MM.1S (cell line): ENCODE results near the gene HSBP1L1.

Experiments used
- DNase-seq: peaks from one replicate; pipeline ENCODE4 v3.0.0-alpha.2; 2015
- H2AFZ ChIP-seq: fragments of 300-600 bp; sonication (generic); 2 replicates; pipeline ENCODE4 v1.6.0; 2016; ENCODE audit warnings: antibody characterized with exemption, low read length
- H3F3A ChIP-seq: fragments of 300-600 bp; sonication (generic); 2 replicates; pipeline ENCODE4 v1.6.1; 2016; ENCODE audit warnings: mild to moderate bottlenecking, antibody characterized with exemption, low read length, moderate library complexity, mixed read lengths; ENCODE audit not compliant: insufficient read depth
- H3K27ac ChIP-seq: fragments of 300-600 bp; sonication (generic); 2 replicates; pipeline ENCODE4 v1.5.1; 2016; ENCODE audit warnings: mild to moderate bottlenecking, low read length
- H3K27me3 ChIP-seq: fragments of 300-600 bp; sonication (generic); replicated peaks from 2 replicates; pipeline ENCODE4 v1.6.0; 2016; ENCODE audit warnings: low read length; ENCODE audit not compliant: insufficient read depth
- H3K36me3 ChIP-seq: fragments of 300-600 bp; sonication (generic); replicated peaks from 2 replicates; pipeline ENCODE4 v1.6.1; 2016; ENCODE audit warnings: mild to moderate bottlenecking, low read length, mixed read lengths; ENCODE audit not compliant: insufficient read depth
- H3K4me1 ChIP-seq: fragments of 300-600 bp; sonication (generic); 2 replicates; pipeline ENCODE4 v1.6.1; 2016; ENCODE audit warnings: low read length, mixed read lengths
- H3K4me2 ChIP-seq: fragments of 300-600 bp; sonication (generic); 2 replicates; pipeline ENCODE4 v1.6.0; 2016; ENCODE audit warnings: low read depth, low read length
- H3K4me3 ChIP-seq: fragments of 300-600 bp; sonication (generic); 2 replicates; pipeline ENCODE4 v1.5.1; 2016; ENCODE audit warnings: low read length, mixed read lengths
- H3K79me2 ChIP-seq: fragments of 300-600 bp; sonication (generic); 2 replicates; pipeline ENCODE4 v1.6.1; 2016; ENCODE audit warnings: mixed run types, low read length, mixed read lengths
- H3K9ac ChIP-seq: fragments of 300-600 bp; sonication (generic); 2 replicates; pipeline ENCODE4 v1.6.1; 2016; ENCODE audit warnings: low read length, mixed read lengths
- H3K9me2 ChIP-seq: fragments of 300-600 bp; sonication (generic); replicated peaks from 2 replicates; pipeline ENCODE4 v1.6.1; 2016; ENCODE audit warnings: mild to moderate bottlenecking, low read length, mixed read lengths; ENCODE audit not compliant: insufficient read depth
- H3K9me3 ChIP-seq: fragments of 300-600 bp; sonication (generic); replicated peaks from 2 replicates; pipeline ENCODE4 v1.6.1; 2016; ENCODE audit warnings: mild to moderate bottlenecking, low read length, mixed read lengths; ENCODE audit not compliant: insufficient read depth
- H4K20me1 ChIP-seq: fragments of 300-600 bp; sonication (generic); 2 replicates; pipeline ENCODE4 v1.6.1; 2016; ENCODE audit warnings: mild to moderate bottlenecking, low read length, moderate library complexity, mixed read lengths; ENCODE audit not compliant: insufficient read depth
- EZH2 ChIP-seq: fragments of 300-600 bp; sonication (generic); optimal IDR thresholded peaks from 2 replicates; pipeline ENCODE3; 2017; ENCODE audit warnings: low read depth, mild to moderate bottlenecking, antibody characterized with exemption, low read length, mixed read lengths
- EZH2phosphoT487 ChIP-seq: fragments of 300-600 bp; sonication (generic); IDR thresholded peaks from 2 replicates; pipeline ENCODE4 v1.6.1; 2018; ENCODE audit warnings: antibody characterized with exemption, low read length
- TF ChIP-seq, protein P1 (sequence below): fragments of 300-600 bp; sonication (generic); IDR thresholded peaks from 2 replicates; pipeline ENCODE4 v1.5.1; 2016; ENCODE audit warnings: antibody characterized with exemption, low read length, mixed read lengths

The HSBP1L1 gene

DNA sequence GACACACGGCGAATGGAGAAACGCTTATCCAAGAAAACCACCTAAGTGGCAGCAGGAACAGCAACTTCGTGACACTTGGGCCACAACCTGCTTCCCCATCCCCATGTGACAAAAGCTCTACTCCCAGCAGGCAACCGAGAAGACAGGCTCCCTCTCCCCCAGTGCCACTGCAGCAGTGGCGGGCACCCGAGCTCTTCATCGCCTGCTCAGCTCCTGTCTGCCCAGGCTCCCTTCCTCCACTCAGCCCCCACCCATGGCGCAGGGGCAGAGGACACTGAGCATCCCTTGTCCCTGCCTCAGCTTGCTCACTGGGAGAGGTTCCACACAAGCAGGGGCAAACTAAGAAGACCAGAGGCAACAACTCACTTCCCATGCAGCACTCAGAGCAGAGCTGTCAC, 35.9 kb upstream of the HSBP1L1 start:
- Histone ChIP-seq H3K9me3 (0 out of 2 replicates have a peak, but pooled peaks cover 3% of the 10 kb centered on the region), H2AFZ (no peak overlapping the region), H3K79me2 (peaks cover 7% of the 10 kb centered on the region), H3K4me3 (no peak overlapping the region), H3K4me2 (no peak overlapping the region), H3K9ac (no peak overlapping the region), H3K36me3 (0 out of 2 replicates have a peak, but pooled peaks cover 7% of the 10 kb centered on the region), H3K4me1 (no peaks in the 10 kb centered on the region), H4K20me1 (no peaks in the 10 kb centered on the region), H3F3A (no peaks in the 10 kb centered on the region), H3K27ac (no peak overlapping the region), H3K27me3 (no peaks in the 10 kb centered on the region), H3K9me2 (no peaks in the 10 kb centered on the region)
- no peak for DNase-seq
- no peak for TF ChIP-seq EZH2phosphoT487
- TF ChIP-seq, protein P1, sequence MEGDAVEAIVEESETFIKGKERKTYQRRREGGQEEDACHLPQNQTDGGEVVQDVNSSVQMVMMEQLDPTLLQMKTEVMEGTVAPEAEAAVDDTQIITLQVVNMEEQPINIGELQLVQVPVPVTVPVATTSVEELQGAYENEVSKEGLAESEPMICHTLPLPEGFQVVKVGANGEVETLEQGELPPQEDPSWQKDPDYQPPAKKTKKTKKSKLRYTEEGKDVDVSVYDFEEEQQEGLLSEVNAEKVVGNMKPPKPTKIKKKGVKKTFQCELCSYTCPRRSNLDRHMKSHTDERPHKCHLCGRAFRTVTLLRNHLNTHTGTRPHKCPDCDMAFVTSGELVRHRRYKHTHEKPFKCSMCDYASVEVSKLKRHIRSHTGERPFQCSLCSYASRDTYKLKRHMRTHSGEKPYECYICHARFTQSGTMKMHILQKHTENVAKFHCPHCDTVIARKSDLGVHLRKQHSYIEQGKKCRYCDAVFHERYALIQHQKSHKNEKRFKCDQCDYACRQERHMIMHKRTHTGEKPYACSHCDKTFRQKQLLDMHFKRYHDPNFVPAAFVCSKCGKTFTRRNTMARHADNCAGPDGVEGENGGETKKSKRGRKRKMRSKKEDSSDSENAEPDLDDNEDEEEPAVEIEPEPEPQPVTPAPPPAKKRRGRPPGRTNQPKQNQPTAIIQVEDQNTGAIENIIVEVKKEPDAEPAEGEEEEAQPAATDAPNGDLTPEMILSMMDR: no peak
- no peak for TF ChIP-seq EZH2

DNA sequence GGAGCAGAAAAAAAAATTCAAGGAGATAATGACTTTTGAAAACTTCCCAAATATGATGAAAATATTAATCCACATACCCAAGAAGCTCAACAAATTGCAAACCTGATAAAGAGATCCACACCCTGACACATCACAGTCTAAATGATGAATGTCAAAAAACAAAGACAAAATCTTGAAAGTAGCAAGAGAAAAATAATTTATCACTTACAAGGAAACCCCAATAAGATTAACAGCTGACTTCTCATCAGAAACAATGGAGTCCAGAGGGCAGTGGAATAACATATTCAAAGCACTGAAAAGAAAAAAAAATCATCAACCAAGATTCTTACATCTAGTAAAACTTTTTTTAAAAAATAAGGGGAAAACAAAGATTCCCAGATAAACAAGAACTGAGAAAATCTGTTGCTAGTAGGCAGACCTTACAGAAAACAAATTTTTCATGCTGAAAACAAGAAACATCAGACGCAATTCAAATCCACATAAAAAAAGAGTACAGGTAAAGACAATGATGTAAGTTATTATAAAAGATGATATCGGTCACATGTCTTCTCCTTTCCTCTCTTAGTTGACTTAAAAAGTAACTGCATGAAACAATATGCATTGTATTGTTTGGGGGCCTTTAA, 34.3 kb upstream of the HSBP1L1 start:
- Histone ChIP-seq H3K4me2 (no peak overlapping the region), H3K79me2 (peaks cover 7% of the 10 kb centered on the region), H3K9ac (no peak overlapping the region), H3K4me1 (no peaks in the 10 kb centered on the region), H3F3A (no peaks in the 10 kb centered on the region), H3K27me3 (no peaks in the 10 kb centered on the region), H3K36me3 (0 out of 2 replicates have a peak, but pooled peaks cover 7% of the 10 kb centered on the region), H3K9me2 (no peaks in the 10 kb centered on the region), H3K27ac (no peak overlapping the region), H4K20me1 (no peaks in the 10 kb centered on the region), H3K4me3 (no peak overlapping the region), H3K9me3 (0 out of 2 replicates have a peak, but pooled peaks cover 3% of the 10 kb centered on the region), H2AFZ (no peak overlapping the region)
- DNase-seq: no peak
- TF ChIP-seq, protein P1: no peak
- TF ChIP-seq EZH2phosphoT487 (no peak), EZH2 (no peak)

DNA sequence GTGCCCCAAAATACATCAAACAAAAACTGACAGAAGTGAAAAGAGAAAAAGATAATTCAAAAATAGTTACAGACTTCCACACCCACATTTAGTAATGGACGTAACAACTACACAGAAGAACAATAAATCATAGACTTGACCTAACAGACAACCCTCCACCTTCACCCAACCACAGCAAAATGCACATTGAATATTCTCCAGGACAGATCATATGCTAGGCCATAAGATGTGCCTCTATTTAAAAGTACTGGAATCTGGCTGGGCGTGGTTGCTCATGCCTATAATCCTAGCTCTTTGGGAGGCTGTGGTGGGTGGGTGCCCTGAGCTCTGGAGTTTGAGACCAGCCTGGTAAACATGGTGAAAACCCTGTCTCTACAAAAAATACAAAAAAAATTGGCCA, 33.0 kb upstream of the HSBP1L1 start:
- H3K4me3 ChIP-seq: no peak overlapping the region
- H3K4me2 ChIP-seq: no peak overlapping the region
- no peaks in the 10 kb centered on the region for H3K9me2 ChIP-seq
- H3K4me1 ChIP-seq: no peaks in the 10 kb centered on the region
- no peak for DNase-seq
- no peaks in the 10 kb centered on the region for H4K20me1 ChIP-seq
- H3F3A ChIP-seq: no peaks in the 10 kb centered on the region
- no peak for TF ChIP-seq EZH2
- TF ChIP-seq EZH2phosphoT487: no peak
- TF ChIP-seq, protein P1: no peak
- no peaks in the 10 kb centered on the region for H3K27me3 ChIP-seq
- H3K9me3 ChIP-seq: 0 out of 2 replicates have a peak, but pooled peaks cover 3% of the 10 kb centered on the region
- no peak overlapping the region for H3K9ac ChIP-seq
- H3K79me2 ChIP-seq: peaks cover 14% of the 10 kb centered on the region
- H2AFZ ChIP-seq: no peak overlapping the region
- no peak overlapping the region for H3K27ac ChIP-seq
- H3K36me3 ChIP-seq: peaks cover 7% of the 10 kb centered on the region; the same call in 1 of the 2 replicates
